Epidermal melanocyte (primary cell): Measurements from ENCODE around the gene PPP2R3A.
A peak's percentile ranks its signal among the peaks of the same experiment; 100 is the strongest.
"Not testable (repeated sequence)": the region's sequence is repeated elsewhere in the genome, so short reads cannot be mapped to it uniquely, and the experiment has no call there.

ENCODE experiments used
- DNase-seq: peaks from one replicate; pipeline ENCODE4 v3.0.0; 2011; ENCODE audit warnings: low spot score; ENCODE audit not compliant: insufficient read length

Gene PPP2R3A

GRCh38 chr3:135965506-135966270 is at the start of gene PPP2R3A:
Gene PPP2R3A, plus strand, starts transcription at chr3:135965728. Its CDS starts 35,771 bp downstream, at chr3:136001499.
- DNase-seq = peak; percentile 63

- DNase-seq = no peak
Measured at GRCh38 chr3:135916310-135916709, 49.2 kb upstream of the PPP2R3A start.

GRCh38 chr3:135917076-135917475 is 48.5 kb upstream of the PPP2R3A start:
- no peak for DNase-seq

GRCh38 chr3:135917927-135918597 is 47.5 kb upstream of the PPP2R3A start:
- no peak for DNase-seq

- DNase-seq = peak; percentile 29
Measured at GRCh38 chr3:135918600-135918999, 46.9 kb upstream of the PPP2R3A start.

GRCh38 chr3:135920275-135920674 is 45.3 kb upstream of the PPP2R3A start:
- DNase-seq = no peak

GRCh38 chr3:135922903-135923250 is 42.7 kb upstream of the PPP2R3A start:
- no peak for DNase-seq

- DNase-seq = no peak
Measured at GRCh38 chr3:135924506-135924905, 41.0 kb upstream of the PPP2R3A start.

GRCh38 chr3:135926664-135927063 is 38.9 kb upstream of the PPP2R3A start:
- no peak for DNase-seq

- DNase-seq = peak; percentile 50
Measured at GRCh38 chr3:135927155-135927554, 38.4 kb upstream of the PPP2R3A start.

- DNase-seq = peak; percentile 31
Measured at GRCh38 chr3:135929670-135930069, 35.9 kb upstream of the PPP2R3A start.

GRCh38 chr3:135930255-135930654 is 35.3 kb upstream of the PPP2R3A start:
- no peak for DNase-seq

GRCh38 chr3:135935171-135935570 is 30.4 kb upstream of the PPP2R3A start:
- not testable (repeated sequence) for DNase-seq

- not testable (repeated sequence) for DNase-seq
Measured at GRCh38 chr3:135937766-135938165, 27.8 kb upstream of the PPP2R3A start.

GRCh38 chr3:135944831-135945230 is 20.7 kb upstream of the PPP2R3A start:
- no peak for DNase-seq

- DNase-seq = no peak
Measured at GRCh38 chr3:135950941-135951340, 14.6 kb upstream of the PPP2R3A start.

- no peak for DNase-seq
Measured at GRCh38 chr3:135964160-135964955, 1.2 kb upstream of the PPP2R3A start.

GRCh38 chr3:135965129-135965505 is 411 bp upstream of the PPP2R3A start:
- DNase-seq = no peak

- DNase-seq = no peak
Measured at GRCh38 chr3:135966271-135966961, 888 bp downstream of the PPP2R3A start.

GRCh38 chr3:135966962-135967274 is 1.4 kb downstream of the PPP2R3A start:
- DNase-seq = no peak

- DNase-seq = no peak
Measured at GRCh38 chr3:135967867-135968266, 2.3 kb downstream of the PPP2R3A start.
